ENCODE data around the gene RAB25.

RAB25 gene

GRCh38 chr1:156080863-156081179, 19.9 kb downstream of the RAB25 start:
- DNase-seq = no peak

DNA sequence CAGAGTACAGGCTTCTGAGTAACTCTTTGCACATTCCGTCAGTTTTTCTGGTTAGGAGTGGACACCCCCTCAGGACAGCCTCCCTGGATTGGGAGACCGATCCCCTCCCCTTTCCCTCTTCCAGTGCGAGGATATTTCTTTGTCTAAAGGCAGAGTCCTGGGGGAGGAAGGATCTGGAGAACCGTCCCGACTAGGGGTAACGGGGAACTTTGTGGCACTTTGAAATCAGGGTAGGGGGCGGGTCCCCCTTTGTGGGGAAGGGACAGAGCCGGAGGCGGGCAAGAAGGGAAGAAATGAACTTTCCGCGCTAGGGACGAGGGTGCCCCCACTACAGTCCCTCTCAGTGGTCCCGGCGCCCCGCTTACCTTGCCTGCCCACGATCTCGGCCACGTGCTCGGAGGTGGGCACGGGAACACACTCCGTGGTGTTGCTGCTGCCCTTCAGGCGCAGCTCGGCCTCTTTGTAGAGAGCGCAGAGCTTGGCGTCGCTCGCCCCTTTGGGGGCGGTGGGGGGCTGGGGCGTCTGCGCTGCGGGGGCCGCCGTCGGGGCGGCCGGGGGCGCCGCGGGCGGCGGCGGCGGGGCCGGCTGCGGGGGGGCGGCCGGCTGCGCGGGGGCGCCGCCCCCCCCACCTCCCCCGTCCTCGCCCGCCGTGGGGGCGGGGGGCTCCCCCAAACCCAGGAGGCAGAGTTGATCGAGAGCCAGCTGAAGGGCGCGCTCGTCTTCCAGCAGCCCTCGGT, 20.4 kb downstream of the RAB25 start:
- no peak for DNase-seq

DNA sequence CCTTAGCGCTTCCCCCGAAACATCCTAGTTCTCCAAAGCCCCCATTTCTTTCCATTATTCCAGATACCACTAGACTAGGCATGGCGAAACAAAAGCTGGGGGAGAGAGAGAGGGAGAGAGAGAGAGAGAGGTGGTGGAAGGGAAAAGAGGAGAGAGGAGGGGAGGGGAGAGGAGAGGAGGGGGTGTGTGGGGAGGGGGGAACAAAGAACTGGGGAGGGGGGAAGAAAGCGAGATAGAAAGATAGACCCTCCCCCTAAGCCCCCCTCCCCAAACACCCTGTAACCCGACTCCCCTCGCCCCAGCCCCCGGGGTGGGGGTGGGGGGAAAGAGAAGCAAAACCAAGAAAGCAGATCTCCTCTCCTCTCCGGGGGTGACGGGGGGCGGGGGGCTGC, 21.0 kb downstream of the RAB25 start:
- DNase-seq = no peak

GRCh38 chr1:156082309-156083091, 21.5 kb downstream of the RAB25 start, which contains the start of gene MEX3A:
Gene MEX3A (minus strand): TSS chr1:156082465. CDS start chr1:156081998, 467 bp downstream.
- peak; percentile 86 for DNase-seq

DNA sequence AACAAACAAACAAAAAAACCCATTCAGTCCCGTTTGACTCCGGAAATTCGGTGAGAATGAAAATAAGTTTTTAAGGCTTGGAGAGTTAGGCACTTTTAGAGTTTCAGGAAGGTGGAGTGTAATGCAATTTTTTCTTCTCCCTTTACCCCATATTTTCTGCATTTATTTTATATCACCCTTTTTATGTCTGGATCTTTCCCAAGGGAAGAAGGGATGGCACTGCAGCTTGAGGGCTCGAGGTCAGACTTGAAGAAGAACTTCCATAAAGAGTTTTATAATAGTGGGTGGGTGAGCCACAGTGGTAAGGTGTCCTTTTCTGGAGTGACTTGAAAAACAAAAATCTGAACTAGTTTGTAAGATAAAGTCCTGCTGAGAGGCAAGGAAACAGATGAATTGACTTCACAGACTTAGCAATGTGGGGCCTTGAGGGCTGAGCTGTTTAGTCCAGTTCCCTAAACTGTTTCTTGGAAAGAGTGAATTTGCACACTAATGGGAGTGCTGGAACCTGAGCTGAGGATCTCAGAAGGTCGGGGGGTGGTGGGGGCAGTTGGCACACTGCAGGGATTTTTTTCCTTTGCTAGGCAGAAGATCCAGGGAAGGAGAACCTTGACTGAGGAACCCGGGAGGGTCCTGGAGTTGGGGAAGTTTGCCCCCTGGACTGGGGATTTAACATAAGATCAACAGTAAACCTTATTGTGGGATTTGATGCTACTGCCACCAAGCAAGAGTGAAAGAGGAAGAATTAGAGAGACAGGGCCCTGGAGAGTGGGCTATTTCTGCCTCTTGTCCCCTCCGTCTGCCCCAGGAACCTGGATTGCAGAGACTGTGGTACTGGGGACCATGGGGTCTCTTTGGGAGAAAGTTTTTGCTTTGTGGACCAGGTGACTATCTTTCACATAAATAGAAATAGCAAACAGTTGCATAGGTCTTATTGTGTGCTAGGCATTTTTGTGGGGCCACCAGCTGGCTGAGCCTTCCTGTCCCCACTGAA, 23.1 kb downstream of the RAB25 start:
- no peak for DNase-seq

GRCh38 chr1:156086256-156086662, 25.3 kb downstream of the RAB25 start:
- DNase-seq = no peak

DNA sequence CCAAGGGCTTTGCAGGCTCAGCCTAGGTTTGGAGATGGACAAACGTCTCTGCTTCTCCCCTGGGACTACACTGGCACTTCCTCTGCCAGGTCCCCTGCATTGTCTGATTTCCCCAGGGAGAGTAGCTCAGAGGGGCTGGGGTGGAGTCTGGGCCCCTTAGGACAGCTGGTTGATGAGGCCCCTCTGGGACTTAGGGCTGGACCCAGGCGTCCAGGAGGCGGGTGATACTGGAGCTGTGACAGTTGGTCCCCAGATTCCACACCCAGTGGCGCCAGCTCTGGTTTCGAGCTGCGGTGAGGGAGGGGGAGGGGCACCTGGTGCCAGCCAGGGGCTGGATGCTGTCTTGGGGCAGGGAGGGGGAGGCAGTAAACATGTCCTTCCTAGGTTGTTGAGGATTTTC, 28.7 kb downstream of the RAB25 start:
- DNase-seq = no peak

DNA sequence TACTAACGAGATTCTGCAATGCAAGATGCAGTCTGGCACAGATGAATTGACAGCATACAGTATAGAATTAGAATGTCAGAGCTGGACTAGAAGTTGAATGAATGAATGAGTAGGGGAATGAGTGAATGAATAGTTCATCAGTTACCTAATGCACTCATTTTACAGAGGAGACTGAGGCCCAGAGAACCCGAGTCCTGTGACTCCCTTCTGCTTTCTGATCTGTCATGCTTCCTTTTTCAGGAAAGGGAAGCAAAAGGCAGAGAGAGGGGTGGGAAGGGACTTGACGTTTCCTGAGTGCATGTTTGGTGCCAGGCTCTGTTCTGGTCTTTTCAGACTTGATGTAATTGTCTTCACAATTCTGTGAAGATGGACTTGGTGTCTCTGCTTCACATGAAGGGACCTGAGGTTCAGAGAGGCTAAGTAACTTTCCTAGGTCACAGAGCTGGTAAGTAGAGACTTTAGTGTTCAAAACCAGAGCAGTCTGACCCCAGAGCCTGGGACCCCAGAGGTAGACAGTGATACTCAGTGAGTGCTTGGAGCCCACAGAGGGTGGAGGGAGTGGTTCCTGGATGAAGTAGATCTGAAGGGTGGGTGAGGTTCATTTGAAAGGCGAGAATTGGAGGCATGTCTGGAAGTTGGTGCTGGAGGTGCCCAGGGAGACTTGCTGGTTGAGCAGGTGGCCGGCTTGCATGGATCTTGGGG, 29.3 kb downstream of the RAB25 start:
- no peak for DNase-seq

GRCh38 chr1:156090840-156091188, 29.9 kb downstream of the RAB25 start:
- peak; percentile 96 for DNase-seq

- no peak for DNase-seq
These were observed 30.6 kb downstream of the RAB25 start for GRCh38 chr1:156091610-156092009.

DNA sequence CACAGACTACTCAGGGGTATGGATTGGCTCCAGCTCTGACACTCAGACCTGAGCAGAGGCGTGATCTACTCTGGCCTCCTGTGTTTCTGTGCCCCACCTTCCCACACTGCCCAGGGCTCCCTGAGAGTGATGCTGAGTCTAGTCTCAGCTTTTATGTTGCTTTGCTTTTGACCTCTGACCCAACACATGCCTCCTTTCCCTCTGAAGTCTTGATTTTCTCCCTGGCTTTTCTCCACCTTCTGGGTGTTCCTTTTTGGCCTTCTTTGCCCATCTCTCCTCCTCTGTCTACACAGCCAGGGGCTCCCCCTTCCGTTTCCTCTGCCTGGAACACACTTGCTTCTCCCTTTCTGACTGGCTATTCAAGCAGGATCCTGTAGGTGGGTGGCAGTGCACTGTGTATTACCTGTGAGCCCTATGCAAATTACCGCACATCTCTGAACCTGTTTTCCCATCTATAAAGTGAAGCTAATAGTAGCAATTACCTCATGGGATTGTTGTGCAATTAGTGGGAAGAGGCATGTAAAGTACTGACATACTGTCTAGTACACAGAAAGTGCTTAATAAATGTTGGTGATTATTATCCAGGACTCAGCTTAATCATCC, 35.0 kb downstream of the RAB25 start:
- no peak for DNase-seq

DNA sequence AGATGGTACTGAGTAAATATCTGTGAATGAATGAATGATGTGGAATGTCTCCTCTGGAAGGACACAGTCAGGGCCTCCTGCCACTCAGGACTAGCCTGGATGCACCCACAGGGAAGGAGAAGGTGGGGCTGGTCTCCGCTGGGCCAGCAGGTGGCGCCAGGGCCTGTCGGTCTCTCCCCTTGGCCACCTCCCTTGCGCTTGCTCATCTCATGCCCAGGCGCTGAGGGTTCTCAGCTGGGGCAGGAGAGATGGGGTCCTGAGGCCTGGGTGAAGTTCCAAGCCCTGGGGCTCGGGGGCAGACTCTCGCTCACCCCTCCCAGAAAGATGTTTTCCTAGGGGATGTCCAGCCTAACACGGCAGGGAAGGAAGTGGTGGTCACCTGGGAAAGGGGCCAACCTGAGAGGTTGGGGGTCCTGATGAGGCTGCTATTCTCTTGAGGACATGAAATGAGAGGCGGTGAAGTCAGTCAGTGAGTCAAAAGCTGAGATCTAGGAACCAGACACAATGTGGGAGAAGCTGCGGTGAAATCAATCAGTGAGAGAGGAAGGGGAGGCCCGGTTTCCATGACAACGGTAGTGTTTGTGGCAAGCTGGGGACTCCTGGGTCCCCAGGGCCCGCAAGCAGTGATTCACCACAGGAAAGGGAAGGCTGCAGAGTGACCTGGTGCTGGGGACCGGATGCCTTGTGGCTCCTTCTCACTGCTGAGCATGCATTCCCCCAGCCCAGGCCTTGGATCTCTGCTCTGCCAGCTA, 35.9 kb downstream of the RAB25 start:
- peak; percentile 94 for DNase-seq

- peak; percentile 78 for DNase-seq
These were observed 36.7 kb downstream of the RAB25 start for GRCh38 chr1:156097499-156098178.

- no peak for DNase-seq
These were observed 37.8 kb downstream of the RAB25 start for GRCh38 chr1:156098784-156099183.

DNA sequence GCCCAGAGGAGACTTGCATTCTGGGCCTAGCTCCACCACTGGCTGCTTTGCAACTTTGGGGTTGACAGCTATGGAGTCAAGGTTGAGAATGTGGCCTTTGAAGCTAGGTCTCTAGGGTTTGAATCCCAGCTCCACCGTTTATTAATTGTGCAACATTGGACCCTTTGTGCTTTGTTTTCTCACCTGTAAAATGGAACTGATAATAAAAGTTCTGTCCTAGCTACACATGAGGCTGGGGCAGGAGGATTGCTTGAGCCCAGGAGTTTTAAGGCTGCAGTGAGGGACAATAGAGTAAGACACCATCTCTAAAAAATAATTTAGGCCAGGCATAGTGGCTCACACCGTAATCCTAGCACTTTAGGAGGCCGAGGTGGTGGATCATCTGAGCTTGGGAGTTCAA, 38.3 kb downstream of the RAB25 start:
- no peak for DNase-seq

- DNase-seq = no peak
These were observed 39.4 kb downstream of the RAB25 start for GRCh38 chr1:156100205-156100995.

GRCh38 chr1:156101880-156102279, 40.9 kb downstream of the RAB25 start:
- DNase-seq = no peak

DNA sequence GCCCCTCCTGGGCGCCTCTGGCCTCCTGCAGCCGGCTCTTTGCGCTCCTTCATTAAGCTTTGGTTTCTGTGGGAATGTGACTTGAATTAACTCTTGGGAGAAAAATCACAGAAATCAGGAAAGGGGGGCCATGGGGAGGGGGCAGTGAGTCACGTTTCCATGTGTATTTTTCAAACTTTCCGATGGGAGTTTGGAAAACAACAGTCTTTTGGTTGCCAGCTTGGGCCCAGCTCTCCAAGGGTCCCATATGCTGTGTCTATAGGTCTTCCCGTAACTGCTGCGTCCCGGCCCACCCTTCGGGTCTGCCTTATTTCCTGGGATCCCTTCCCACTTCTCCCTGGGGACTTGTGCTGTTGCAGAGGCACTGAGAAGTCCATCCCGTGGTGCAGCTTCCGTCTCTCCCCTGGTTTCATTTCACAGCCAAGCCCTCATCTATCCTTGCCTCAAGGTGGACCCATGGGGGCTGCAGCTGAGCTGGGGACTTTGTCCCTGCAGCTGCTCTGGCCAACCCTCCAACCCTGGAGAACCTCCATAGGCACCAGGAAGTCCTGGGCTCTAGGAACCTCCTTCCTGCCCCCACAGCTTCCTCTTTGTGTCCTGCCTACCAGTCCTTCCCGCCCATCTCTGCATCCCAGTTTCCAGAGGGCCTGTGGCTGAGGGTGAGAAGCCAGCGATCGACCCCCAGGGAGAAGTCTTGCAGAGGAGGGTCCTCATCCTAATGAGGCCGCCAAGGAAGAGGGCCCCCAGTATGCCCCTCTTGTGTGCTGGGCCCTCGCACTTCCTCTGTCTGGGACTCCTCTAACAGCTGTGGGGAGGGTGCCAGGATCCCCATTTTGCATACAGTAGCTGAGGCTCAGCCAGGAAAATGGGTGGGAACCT, 41.9 kb downstream of the RAB25 start:
- no peak for DNase-seq

GRCh38 chr1:156103521-156103947, 42.6 kb downstream of the RAB25 start:
- no peak for DNase-seq

Measured in activated CD8-positive, alpha-beta memory T cell treated with anti-CD3 and anti-CD28 coated beads for 24 hours (primary cell).